Transverse colon (tissue), 4 donors: ENCODE data around the gene CCM2.

Experiments used
- CTCF ChIP-seq, 5 experiments: fragments of 200-600 bp in 3 of 5; fragments of 450-650 bp in 2 of 5; sonication (generic) in 3 of 5; IDR thresholded peaks; 1 replicate in 2 of 5; 2 replicates in 3 of 5; pipeline ENCODE4 v1.5.1; 2016 to 2017; ENCODE audit warnings: antibody characterized with exemption in 5 of 5, inconsistent platforms in 3 of 5, mild to moderate bottlenecking in 2 of 5, moderate library complexity in 1 of 5
- EP300 ChIP-seq: sonication (generic); formaldehyde crosslinking; IDR thresholded peaks from one replicate; pipeline ENCODE4 v1.6.1; 2017; ENCODE audit warnings: antibody characterized with exemption, low read depth
- POLR2A ChIP-seq: fragments of 450-650 bp; IDR thresholded peaks from one replicate; pipeline ENCODE4 v1.6.1; 2016; ENCODE audit warnings: antibody characterized with exemption, mild to moderate bottlenecking, moderate library complexity
- POLR2AphosphoS5 ChIP-seq, 3 donors: sonication (generic); formaldehyde crosslinking; IDR thresholded peaks; one replicate each; pipeline ENCODE4 v1.6.1; 2016; ENCODE audit warnings: antibody characterized with exemption in 3 of 3

GRCh38 chr7:44989132-44989531 is 10.9 kb upstream of the CCM2 start:
- no peak for TF ChIP-seq CTCF (IDR thresholded peaks at IDR 0.05)
- no peak for TF ChIP-seq POLR2A
- TF ChIP-seq POLR2AphosphoS5 (IDR thresholded peaks at IDR 0.05): no peak
- no peak for TF ChIP-seq EP300
